ENCODE results near the gene TSPO2. TPM values are rescaled to one million over a fixed set of nuclear protein-coding genes. Genes with fewer than 3 reads are reported as not detected.

TSPO2 gene
- total RNA-seq, 1 experiment from 2014 or later, result not detected

GRCh38 chr6:41037107-41037900 lies 5.0 kb upstream of the TSPO2 start:
- POLR2A ChIA-PET (ENCODE audit: unreplicated experiment), result no interaction called here
- no peak overlapping the region for H3K27ac ChIP-seq
- DNase-seq, result no peak
- no peak overlapping the region for H3K4me2 ChIP-seq
- no peaks in the 10 kb centered on the region; the same call in 1 of the 2 replicates for H3F3A ChIP-seq (ENCODE audit: insufficient read depth, low read depth)
- no peaks in the 10 kb centered on the region for H3K36me3 ChIP-seq (ENCODE audit: low read depth)
- intact Hi-C loops (cut with micrococcal nuclease; ENCODE audit: unreplicated experiment), result no loop called here
- BruUV-seq (replicated peaks), result no TSS peak
- H4K20me1 ChIP-seq (ENCODE audit: insufficient read depth), result no peaks in the 10 kb centered on the region
- no peaks in the 10 kb centered on the region for H3K27me3 ChIP-seq (ENCODE audit: insufficient read depth, low read depth)
- peaks cover 20% of the 10 kb centered on the region for H3K4me1 ChIP-seq (replicated peaks; ENCODE audit: insufficient read depth)
- CTCF ChIA-PET, result interaction anchor here (0.6 to 1.0 kb wide), 2 partner anchors 9 to 32 kb away, joined by 3 to 5 read pairs; no protein-coding TSS in a partner anchor
- H3K4me3 ChIP-seq, result no peak overlapping the region
- no peaks in the 10 kb centered on the region for H3K9me3 ChIP-seq (ENCODE audit: insufficient read depth, low read depth)
- no peaks in the 10 kb centered on the region for H3K9me2 ChIP-seq (ENCODE audit: insufficient read depth)
- no peaks in the 10 kb centered on the region for H3K79me2 ChIP-seq (ENCODE audit: low read depth)
- TF ChIP-seq CTCF (conservative IDR thresholded peaks at IDR 0.05), result no peak
- no peak for TF ChIP-seq EZH2 (IDR thresholded peaks at IDR 0.05; ENCODE audit: low read depth)
- H2AFZ ChIP-seq, result no peak overlapping the region

GRCh38 chr6:41038205-41038604 lies 4.1 kb upstream of the TSPO2 start:
- Histone ChIP-seq H3K27me3 (ENCODE audit: insufficient read depth, low read depth) (no peaks in the 10 kb centered on the region), H3K4me2 (no peak overlapping the region), H3K9me2 (ENCODE audit: insufficient read depth) (no peaks in the 10 kb centered on the region), H3K27ac (no peak overlapping the region), H3K4me3 (no peak overlapping the region), H3K4me1 (replicated peaks; ENCODE audit: insufficient read depth) (peaks cover 20% of the 10 kb centered on the region), H2AFZ (no peak overlapping the region), H4K20me1 (ENCODE audit: insufficient read depth) (no peaks in the 10 kb centered on the region), H3F3A (ENCODE audit: insufficient read depth, low read depth) (no peaks in the 10 kb centered on the region; the same call in 1 of the 2 replicates), H3K9me3 (ENCODE audit: insufficient read depth, low read depth) (no peaks in the 10 kb centered on the region), H3K79me2 (ENCODE audit: low read depth) (no peaks in the 10 kb centered on the region), H3K36me3 (ENCODE audit: low read depth) (no peaks in the 10 kb centered on the region)
- ChIA-PET CTCF (interaction anchor here (0.8 to 2.1 kb wide), 2 partner anchors 10 to 11 kb away, joined by 3 to 9 read pairs; no protein-coding TSS in a partner anchor), POLR2A (ENCODE audit: unreplicated experiment) (no interaction called here)
- DNase-seq, result no peak
- TF ChIP-seq EZH2 (IDR thresholded peaks at IDR 0.05; ENCODE audit: low read depth) (no peak), CTCF (conservative IDR thresholded peaks at IDR 0.05) (no peak)
- intact Hi-C loops (cut with micrococcal nuclease; ENCODE audit: unreplicated experiment), result loop anchor here (2.0 kb wide), 1 partner anchor 29 kb away; no protein-coding TSS in a partner anchor
- no TSS peak for BruUV-seq (replicated peaks)

- Histone ChIP-seq H3K79me2 (ENCODE audit: low read depth) (no peaks in the 10 kb centered on the region), H3K9me3 (ENCODE audit: insufficient read depth, low read depth) (no peaks in the 10 kb centered on the region), H3K36me3 (ENCODE audit: low read depth) (no peaks in the 10 kb centered on the region), H3K27ac (no peak within 1 kb of the TSS), H3K9me2 (ENCODE audit: insufficient read depth) (no peaks in the 10 kb centered on the region), H3K27me3 (ENCODE audit: insufficient read depth, low read depth) (no peaks in the 10 kb centered on the region), H3F3A (ENCODE audit: insufficient read depth, low read depth) (no peaks in the 10 kb centered on the region; the same call in 1 of the 2 replicates), H3K4me1 (replicated peaks; ENCODE audit: insufficient read depth) (peaks cover 20% of the 10 kb centered on the region), H4K20me1 (ENCODE audit: insufficient read depth) (no peaks in the 10 kb centered on the region), H3K4me3 (no peak within 1 kb of the TSS), H2AFZ (no peak within 1 kb of the TSS), H3K4me2 (no peak within 1 kb of the TSS)
- BruUV-seq (replicated peaks), result no TSS peak
- CTCF ChIA-PET, result interaction anchor here (0.6 to 2.1 kb wide), 4 partner anchors 10 to 266 kb away, joined by 3 to 9 read pairs (median 6); no protein-coding TSS in a partner anchor
- intact Hi-C loops (cut with micrococcal nuclease; ENCODE audit: unreplicated experiment), result loop anchor here (2.0 kb wide), 1 partner anchor 27 kb away; no protein-coding TSS in a partner anchor
- DNase-seq, result peak; percentile 43 to 67
- TF ChIP-seq EZH2 (IDR thresholded peaks at IDR 0.05; ENCODE audit: low read depth) (no peak), CTCF (conservative IDR thresholded peaks at IDR 0.05) (peak; percentile 80)
- POLR2A ChIA-PET (ENCODE audit: unreplicated experiment), result no interaction called here
Measured at GRCh38 chr6:41039060-41039998, 2.9 kb upstream of the TSPO2 start, which contains the start of gene UNC5CL. Gene UNC5CL, minus strand, starts transcription at chr6:41039221. Its CDS starts 4,147 bp downstream, at chr6:41035074.

Data from PC-9 (cell line).